B cell (primary cell): ENCODE data around the gene PRIM2. TPM values are rescaled to one million over a fixed set of nuclear protein-coding genes. Genes with fewer than 3 reads are reported as not detected.

Experiments
- ATAC-seq: fragments of 200-7000 bp; cut with Tn5 transposase; one replicate; pipeline ENCODE4 v1.10.0; 2021; ENCODE audit warnings: low read depth, mild to moderate bottlenecking, moderate number of reproducible peaks, moderate library complexity
- CTCF ChIA-PET: fragments of 350-600 bp; sonication (Branson Sonifier 250); formaldehyde crosslinking; loops from one replicate; lab custom pipeline; 2021; ENCODE audit warnings: antibody characterized with exemption, inconsistent platforms; lab: Charles Lee
- POLR2A ChIA-PET: fragments of 350-600 bp; sonication (Branson Sonifier 250); formaldehyde crosslinking; loops from one replicate; lab custom pipeline; 2021; ENCODE audit warnings: antibody characterized with exemption; lab: Charles Lee
- DNase-seq: peaks from one replicate; pipeline ENCODE4 v3.0.0; 2013
- H2AFZ ChIP-seq: 2 replicates; pipeline ENCODE4 v1.6.1; 2012; ENCODE audit warnings: mild to moderate bottlenecking, low read depth, low read length; ENCODE audit not compliant: insufficient read depth, poor library complexity, severe bottlenecking
- H3K27ac ChIP-seq, 2 donors: 1 replicate in 1 of 2; 2 replicates in 1 of 2; pipeline ENCODE4 v1.5.1; 2012 to 2013; ENCODE audit warnings: low read length in 2 of 2, mild to moderate bottlenecking in 2 of 2, moderate library complexity in 1 of 2
- H3K27me3 ChIP-seq, 4 experiments: fragments of 200-600 bp in 1 of 4; sonication (generic) in 1 of 4; replicated peaks in 1 of 4; 1 replicate in 2 of 4; 2 replicates in 2 of 4; pipeline versions ENCODE4 v1.6.1 to v1.7.0; 2013 to 2016; ENCODE audit warnings: low read length in 3 of 4, mild to moderate bottlenecking in 2 of 4, mixed read lengths in 1 of 4, moderate library complexity in 1 of 4; ENCODE audit not compliant: insufficient read depth in 4 of 4, control insufficient read depth in 3 of 4; ENCODE audit errors: control extremely low read depth in 1 of 4
- H3K36me3 ChIP-seq, 2 experiments: replicated peaks in 1 of 2; 1 replicate in 1 of 2; 2 replicates in 1 of 2; pipeline versions ENCODE4 v1.6.1 to v1.7.1; 2013; ENCODE audit warnings: low read length in 1 of 2; ENCODE audit not compliant: insufficient read depth in 2 of 2, control insufficient read depth in 1 of 2; ENCODE audit errors: control extremely low read depth in 1 of 2, extremely low read depth in 1 of 2
- H3K4me1 ChIP-seq, 2 donors: fragments of 200-600 bp in 1 of 2; sonication (generic) in 1 of 2; 1 replicate in 1 of 2; 2 replicates in 1 of 2; pipeline versions ENCODE4 v1.5.1 to v1.6.1; 2013 to 2017; ENCODE audit warnings: low read length in 2 of 2; ENCODE audit not compliant: control insufficient read depth in 2 of 2, insufficient read depth in 2 of 2
- H3K4me2 ChIP-seq: replicated peaks from 2 replicates; pipeline ENCODE3; 2012; ENCODE audit warnings: mild to moderate bottlenecking, low read depth, low read length; ENCODE audit not compliant: poor library complexity, severe bottlenecking
- H3K4me3 ChIP-seq, 5 experiments: fragments of 200-600 bp in 1 of 5; sonication (generic) in 1 of 5; 1 replicate in 3 of 5; 2 replicates in 2 of 5; pipeline versions ENCODE4 v1.5.1 to v1.7.0; 2011 to 2016; ENCODE audit warnings: low read length in 4 of 5, mild to moderate bottlenecking in 4 of 5, low read depth in 2 of 5, control low read depth in 1 of 5, moderate library complexity in 1 of 5; ENCODE audit not compliant: insufficient read depth in 1 of 5; ENCODE audit errors: control extremely low read depth in 1 of 5, extremely low read depth in 1 of 5
- H3K79me2 ChIP-seq: fragments of 200-600 bp; sonication (generic); one replicate; pipeline ENCODE4 v1.6.0; 2016; ENCODE audit warnings: low read length; ENCODE audit not compliant: control insufficient read depth, insufficient read depth
- H3K9ac ChIP-seq: fragments of 200-600 bp; sonication (generic); 2 replicates; pipeline ENCODE4 v1.6.1; 2017; ENCODE audit warnings: mild to moderate bottlenecking, low read length, moderate library complexity
- H3K9me3 ChIP-seq, 3 donors: one replicate each; pipeline versions ENCODE4 v1.6.1 to v1.7.1; 2013; ENCODE audit warnings: low read length in 2 of 3; ENCODE audit not compliant: control insufficient read depth in 2 of 3, insufficient read depth in 1 of 3; ENCODE audit errors: control extremely low read depth in 1 of 3
- H4K20me1 ChIP-seq: 2 replicates; pipeline ENCODE4 v1.6.0; 2012; ENCODE audit warnings: mild to moderate bottlenecking, low read length; ENCODE audit not compliant: insufficient read depth, control insufficient read depth, poor library complexity, severe bottlenecking
- H3K27ac Mint-ChIP-seq: one replicate; pipeline ENCODE4 v1.8.0; 2021; ENCODE audit warnings: mixed read lengths
- H3K27me3 Mint-ChIP-seq: one replicate; pipeline ENCODE4 v1.8.0; 2021; ENCODE audit warnings: mixed read lengths
- H3K4me1 Mint-ChIP-seq: one replicate; pipeline ENCODE4 v1.8.0; 2021; ENCODE audit warnings: mixed read lengths
- H3K4me3 Mint-ChIP-seq: one replicate; pipeline ENCODE4 v1.8.0; 2021; ENCODE audit warnings: mixed read lengths
- H3K9me3 Mint-ChIP-seq: one replicate; pipeline ENCODE4 v1.8.0; 2022; ENCODE audit warnings: mixed read lengths; ENCODE audit not compliant: insufficient read depth
- EZH2 ChIP-seq: IDR thresholded peaks from 2 replicates; pipeline ENCODE4 v1.6.1; 2012; ENCODE audit warnings: borderline replicate concordance, low read depth, mild to moderate bottlenecking, moderate library complexity, low read length; ENCODE audit not compliant: insufficient read depth, poor library complexity, severe bottlenecking
- WGBS: methylation state at CpG from one replicate; pipeline ENCODE4 v1.1.5; 2013; ENCODE audit warnings: missing lambda C conversion rate; ENCODE audit not compliant: insufficient coverage; 5-methylcytosine and 5-hydroxymethylcytosine counted together
- intact Hi-C: fragments of 100-400 bp; cut with micrococcal nuclease; formaldehyde crosslinking; loops from one replicate; pipeline ENCODE4 v1.10.0; 2022
- polyA plus RNA-seq: library from polyadenylated mRNA; depleted of rRNA; stranded (reverse); fragments of >200 nt; gene quantifications from 2 replicates; pipeline ENCODE4 v1.2.3, GENCODE V29; 2012
- total RNA-seq, 2 donors: library from RNA; stranded (reverse); fragments of 120-200 nt in 1 of 2; gene quantifications; 1 replicate in 1 of 2; 2 replicates in 1 of 2; pipeline versions ENCODE4 v1.2.3 to v1.2.4, GENCODE V29; 2013 to 2022
- TF ChIP-seq, protein P1 (sequence below): fragments of 200-600 bp; IDR thresholded peaks from one replicate; pipeline ENCODE4 v1.8.0; 2022; ENCODE audit warnings: antibody characterized with exemption, mild to moderate bottlenecking

PRIM2 gene
- total and polyA plus RNA-seq, 2 donors (not counting 1 experiment from before 2014, with no cell fraction given): 5.2 to 21.0 TPM

- peak overlapping the region; percentile 96 for H2AFZ ChIP-seq
- H3K27me3 ChIP-seq: peaks cover 0 to 3% (median 0%) of the 10 kb centered on the region in 4 experiments
- no peak overlapping the region for H3K4me2 ChIP-seq
- WGBS: 95% methylated on average over 4 of the region's 9 CpGs
- CTCF ChIA-PET: interaction anchor here (0.6 to 4.7 kb wide), 16 partner anchors 10 to 418 kb away, joined by 3 to 188 read pairs (median 4); partner anchors contain the start of gene RAB23
- peaks cover 9% of the 10 kb centered on the region for H3K79me2 ChIP-seq
- H3K4me3 ChIP-seq: no peak overlapping the region
- no peak overlapping the region for H3K27ac ChIP-seq
- Mint-ChIP-seq H3K27me3 (no peaks in the 10 kb centered on the region), H3K4me1 (peaks cover 20% of the 10 kb centered on the region), H3K4me3 (no peak overlapping the region), H3K9me3 (no peaks in the 10 kb centered on the region), H3K27ac (no peak overlapping the region)
- H3K36me3 ChIP-seq: peaks cover 0 to 8% of the 10 kb centered on the region in 2 experiments
- no peak overlapping the region for H3K9ac ChIP-seq
- DNase-seq (no peak), ATAC-seq (no peak)
- no peaks in the 10 kb centered on the region for H3K9me3 ChIP-seq
- peaks cover 7 to 8% of the 10 kb centered on the region in 2 donors for H3K4me1 ChIP-seq
- POLR2A ChIA-PET: no interaction called here
- intact Hi-C loops: loop anchor here (1.0 to 2.0 kb wide), 6 partner anchors 48 to 957 kb away; partner anchors contain the start of genes BAG2 and RAB23
- no peaks in the 10 kb centered on the region for H4K20me1 ChIP-seq
- no peak for TF ChIP-seq EZH2
- TF ChIP-seq, protein P1, sequence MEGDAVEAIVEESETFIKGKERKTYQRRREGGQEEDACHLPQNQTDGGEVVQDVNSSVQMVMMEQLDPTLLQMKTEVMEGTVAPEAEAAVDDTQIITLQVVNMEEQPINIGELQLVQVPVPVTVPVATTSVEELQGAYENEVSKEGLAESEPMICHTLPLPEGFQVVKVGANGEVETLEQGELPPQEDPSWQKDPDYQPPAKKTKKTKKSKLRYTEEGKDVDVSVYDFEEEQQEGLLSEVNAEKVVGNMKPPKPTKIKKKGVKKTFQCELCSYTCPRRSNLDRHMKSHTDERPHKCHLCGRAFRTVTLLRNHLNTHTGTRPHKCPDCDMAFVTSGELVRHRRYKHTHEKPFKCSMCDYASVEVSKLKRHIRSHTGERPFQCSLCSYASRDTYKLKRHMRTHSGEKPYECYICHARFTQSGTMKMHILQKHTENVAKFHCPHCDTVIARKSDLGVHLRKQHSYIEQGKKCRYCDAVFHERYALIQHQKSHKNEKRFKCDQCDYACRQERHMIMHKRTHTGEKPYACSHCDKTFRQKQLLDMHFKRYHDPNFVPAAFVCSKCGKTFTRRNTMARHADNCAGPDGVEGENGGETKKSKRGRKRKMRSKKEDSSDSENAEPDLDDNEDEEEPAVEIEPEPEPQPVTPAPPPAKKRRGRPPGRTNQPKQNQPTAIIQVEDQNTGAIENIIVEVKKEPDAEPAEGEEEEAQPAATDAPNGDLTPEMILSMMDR: no peak
Measured at GRCh38 chr6:57315851-57316250, 1.6 kb upstream of the PRIM2 start.

- ChIA-PET CTCF (interaction anchor here (0.6 to 4.7 kb wide), 22 partner anchors 9 to 721 kb away, joined by 3 to 188 read pairs (median 4); partner anchors contain the start of gene RAB23), POLR2A (no interaction called here)
Measured at GRCh38 chr6:57316581-57317059, 810 bp upstream of the PRIM2 start.

More at GRCh38 chr6:57316581-57317059, 810 bp upstream of the PRIM2 start:
- intact Hi-C loops: loop anchor here (1.0 to 2.0 kb wide), 7 partner anchors 48 to 958 kb away; partner anchors contain the start of genes BAG2 and RAB23
- WGBS: under 1% methylated on average over 17 of the region's 26 CpGs
- H3K9me3 Mint-ChIP-seq: no peaks in the 10 kb centered on the region
- Histone ChIP-seq H3K27me3 (peaks cover 0 to 3% (median 0%) of the 10 kb centered on the region in 4 experiments), H3K9me3 (no peaks in the 10 kb centered on the region), H3K27ac (peak overlapping the region in 1 of 2 donors; percentile 60), H3K4me3 (peak overlapping the region; percentile 52 to 98 (median 78)), H3K9ac (peak overlapping the region; percentile 85), H3K4me1 (peaks cover 7 to 8% of the 10 kb centered on the region in 2 donors), H3K36me3 (peaks cover 0 to 14% of the 10 kb centered on the region in 2 experiments), H3K4me2 (peak overlapping the region; percentile 89), H2AFZ (peak overlapping the region; percentile 96), H3K79me2 (peaks cover 9% of the 10 kb centered on the region), H4K20me1 (no peaks in the 10 kb centered on the region)
- TF ChIP-seq EZH2: no peak
- TF ChIP-seq, protein P1: peak; percentile 89
- H3K27me3 Mint-ChIP-seq: no peaks in the 10 kb centered on the region
- peak overlapping the region; percentile 93 for H3K27ac Mint-ChIP-seq
- H3K4me1 Mint-ChIP-seq: peaks cover 20% of the 10 kb centered on the region
- DNase-seq (peak; percentile 88), ATAC-seq (peak; percentile 83)
- peak overlapping the region; percentile 98 for H3K4me3 Mint-ChIP-seq
